Fibroblast of pulmonary artery (primary cell): Measurements from ENCODE around the gene EIF4B.
"Not testable (repeated sequence)": the region's sequence is repeated elsewhere in the genome, so short reads cannot be mapped to it uniquely, and the experiment has no call there.

ENCODE experiments used
- DNase-seq: peaks from one replicate; pipeline ENCODE4 v3.0.0-alpha.2; 2010; ENCODE audit warnings: low read depth
- H3K4me3 ChIP-seq: replicated peaks from 2 replicates; pipeline ENCODE4 v1.5.1; 2011; ENCODE audit warnings: low read depth, mild to moderate bottlenecking, control low read depth, low read length, moderate library complexity
- TF ChIP-seq, protein P1 (sequence below): IDR thresholded peaks from 2 replicates; pipeline ENCODE4 v1.5.1; 2011; ENCODE audit warnings: mild to moderate bottlenecking, control low read depth, low read length, inconsistent platforms; ENCODE audit errors: missing control alignments

The EIF4B gene

DNA sequence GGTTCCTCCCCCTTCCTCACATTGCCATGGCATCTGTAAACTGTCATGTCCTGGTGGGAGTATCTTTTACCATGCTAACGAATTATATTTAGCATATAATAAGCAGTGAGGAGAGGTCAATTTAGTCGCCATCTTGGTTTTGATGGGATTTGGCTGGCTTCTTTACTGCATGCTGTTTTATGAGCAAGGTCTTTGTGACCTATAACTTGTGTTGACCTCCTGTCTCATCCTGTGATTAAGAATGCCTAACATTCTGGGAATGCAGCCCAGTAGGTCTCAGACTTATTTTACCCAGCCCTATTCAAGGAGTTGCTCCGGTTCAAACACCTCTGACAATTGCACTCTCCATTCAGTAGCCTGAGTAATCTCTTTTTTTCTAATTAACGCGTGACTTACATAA, 2.1 kb upstream of the EIF4B start:
- TF ChIP-seq, protein P1, sequence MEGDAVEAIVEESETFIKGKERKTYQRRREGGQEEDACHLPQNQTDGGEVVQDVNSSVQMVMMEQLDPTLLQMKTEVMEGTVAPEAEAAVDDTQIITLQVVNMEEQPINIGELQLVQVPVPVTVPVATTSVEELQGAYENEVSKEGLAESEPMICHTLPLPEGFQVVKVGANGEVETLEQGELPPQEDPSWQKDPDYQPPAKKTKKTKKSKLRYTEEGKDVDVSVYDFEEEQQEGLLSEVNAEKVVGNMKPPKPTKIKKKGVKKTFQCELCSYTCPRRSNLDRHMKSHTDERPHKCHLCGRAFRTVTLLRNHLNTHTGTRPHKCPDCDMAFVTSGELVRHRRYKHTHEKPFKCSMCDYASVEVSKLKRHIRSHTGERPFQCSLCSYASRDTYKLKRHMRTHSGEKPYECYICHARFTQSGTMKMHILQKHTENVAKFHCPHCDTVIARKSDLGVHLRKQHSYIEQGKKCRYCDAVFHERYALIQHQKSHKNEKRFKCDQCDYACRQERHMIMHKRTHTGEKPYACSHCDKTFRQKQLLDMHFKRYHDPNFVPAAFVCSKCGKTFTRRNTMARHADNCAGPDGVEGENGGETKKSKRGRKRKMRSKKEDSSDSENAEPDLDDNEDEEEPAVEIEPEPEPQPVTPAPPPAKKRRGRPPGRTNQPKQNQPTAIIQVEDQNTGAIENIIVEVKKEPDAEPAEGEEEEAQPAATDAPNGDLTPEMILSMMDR = no peak
- DNase-seq = peak; percentile 21
- no peak overlapping the region for H3K4me3 ChIP-seq

DNA sequence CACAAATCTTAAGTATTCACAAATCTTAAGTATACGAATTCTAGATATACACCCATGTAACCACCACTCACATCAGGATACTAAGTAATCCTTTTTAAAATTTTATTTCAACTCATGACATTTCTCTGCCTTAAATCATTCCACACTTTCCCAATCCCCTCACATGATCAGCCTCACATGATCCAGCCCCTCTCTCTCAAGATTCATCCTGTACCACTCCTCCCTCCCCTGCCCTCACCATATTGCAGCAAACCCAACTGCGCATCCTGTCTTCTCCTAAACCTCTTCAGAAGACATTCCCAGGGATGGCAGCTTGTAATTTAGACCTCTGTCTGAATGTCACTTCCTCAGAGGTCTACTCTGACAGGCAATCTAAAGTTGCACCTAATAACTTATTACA, 1.7 kb upstream of the EIF4B start:
- TF ChIP-seq, protein P1 = no peak
- H3K4me3 ChIP-seq = no peak overlapping the region
- peak; percentile 53 for DNase-seq

DNA sequence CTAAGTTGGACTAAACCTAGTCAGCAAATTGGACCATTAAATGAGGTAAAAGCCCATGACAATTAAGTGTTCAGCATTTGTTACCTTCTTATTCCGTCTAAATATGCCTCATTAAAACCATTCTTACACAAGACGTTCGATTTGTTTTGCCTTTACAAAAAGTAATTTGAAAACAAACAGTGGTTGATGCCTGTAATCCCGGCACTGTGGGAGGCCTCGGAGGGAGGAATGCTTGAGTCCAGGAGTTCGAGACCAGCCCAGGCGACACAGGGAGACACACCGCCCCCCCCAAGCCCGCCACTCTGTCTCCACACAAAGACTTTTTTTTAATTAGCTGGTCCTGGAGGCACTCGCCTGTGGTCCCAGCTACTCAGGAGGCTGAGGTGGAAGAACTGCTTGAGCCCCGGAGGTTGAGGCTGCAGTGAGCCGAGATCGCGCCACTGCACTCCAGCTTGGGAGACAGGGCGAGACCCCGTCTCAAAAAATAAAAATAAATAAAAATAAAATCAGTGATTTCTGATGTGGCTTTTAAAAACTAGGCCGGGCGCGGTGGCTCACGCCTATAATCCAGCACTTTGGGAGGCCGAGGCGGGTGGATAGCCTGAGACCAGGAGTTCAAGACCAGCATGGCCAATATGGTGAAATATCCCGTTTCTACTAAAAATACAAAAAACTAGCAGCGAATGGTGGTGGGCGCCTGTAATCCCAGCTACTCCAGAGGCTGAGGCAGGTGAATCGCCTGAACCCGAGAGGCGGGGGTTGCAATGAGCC, 856 bp upstream of the EIF4B start:
- TF ChIP-seq, protein P1 = no peak
- H3K4me3 ChIP-seq = peak overlapping the region; percentile 100
- DNase-seq = no peak

DNA sequence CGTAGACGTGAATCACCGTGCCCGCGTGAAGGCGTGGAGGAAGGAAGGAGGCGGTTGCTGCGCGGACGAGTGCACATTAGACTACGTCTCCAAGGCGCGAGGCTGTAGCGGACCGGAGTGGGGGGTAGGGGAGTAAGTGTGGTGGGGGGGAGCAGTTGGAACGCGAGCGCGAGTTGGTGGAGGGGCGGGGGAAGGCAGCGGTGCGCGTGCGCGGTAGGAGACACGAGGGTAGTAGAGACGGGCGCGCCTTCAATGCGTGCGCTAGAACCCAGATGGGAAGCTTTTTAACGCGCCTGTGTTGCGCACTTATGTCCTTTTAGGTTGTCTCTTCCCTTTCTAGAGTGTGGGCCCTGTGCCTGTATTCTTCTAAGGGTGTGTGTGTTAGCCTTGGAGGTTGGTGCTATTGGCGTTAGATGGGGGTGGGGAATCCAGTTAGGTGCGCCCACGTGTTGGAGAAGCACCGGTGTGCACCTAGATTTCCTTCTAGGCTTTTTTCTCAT, 604 bp downstream of the EIF4B start:
- peak overlapping the region; percentile 100 for H3K4me3 ChIP-seq
- TF ChIP-seq, protein P1 = no peak
- DNase-seq = peak; percentile 67

DNA sequence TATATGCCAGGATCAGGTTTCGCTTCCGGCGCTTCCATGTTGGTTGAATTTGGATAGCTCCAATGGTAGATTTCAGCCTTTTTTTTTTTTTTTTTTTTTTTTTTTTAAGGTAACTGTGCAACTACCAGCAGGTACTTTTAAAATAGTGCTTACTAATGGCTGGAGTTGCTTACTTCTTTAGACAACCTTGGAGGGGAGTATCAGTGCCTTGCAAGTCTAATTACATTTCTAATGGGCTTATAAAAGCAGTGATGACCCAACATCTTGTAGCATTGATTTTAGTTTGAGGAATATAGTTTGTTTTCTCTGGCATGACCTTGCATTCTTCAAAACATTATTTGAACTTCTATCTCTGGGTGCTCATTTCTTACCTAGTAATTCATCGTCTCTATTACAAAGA, 1.1 kb downstream of the EIF4B start:
- peak overlapping the region; percentile 100 for H3K4me3 ChIP-seq
- no peak for DNase-seq
- TF ChIP-seq, protein P1 = no peak

DNA sequence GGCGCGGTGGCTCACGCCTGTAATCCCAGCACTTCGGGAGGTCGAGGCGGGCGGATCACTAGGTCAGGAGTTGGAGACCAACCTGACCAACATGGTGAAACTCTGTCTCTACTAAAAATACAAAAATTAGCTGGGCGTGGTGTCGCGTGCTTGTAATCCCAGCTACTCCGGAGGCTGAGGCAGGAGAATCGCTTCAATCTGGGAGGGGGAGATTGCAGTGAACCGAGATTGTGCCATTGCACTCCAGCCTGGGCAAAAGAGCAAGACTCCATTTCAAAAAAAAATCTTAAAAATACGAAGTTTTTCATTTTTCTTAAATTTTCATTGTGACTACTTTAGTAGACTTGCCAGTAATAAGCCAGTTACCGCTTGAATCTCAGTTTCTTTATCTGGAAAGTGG, 2.5 kb downstream of the EIF4B start:
- DNase-seq = not testable (repeated sequence)
- H3K4me3 ChIP-seq = peak overlapping the region; percentile 100

DNA sequence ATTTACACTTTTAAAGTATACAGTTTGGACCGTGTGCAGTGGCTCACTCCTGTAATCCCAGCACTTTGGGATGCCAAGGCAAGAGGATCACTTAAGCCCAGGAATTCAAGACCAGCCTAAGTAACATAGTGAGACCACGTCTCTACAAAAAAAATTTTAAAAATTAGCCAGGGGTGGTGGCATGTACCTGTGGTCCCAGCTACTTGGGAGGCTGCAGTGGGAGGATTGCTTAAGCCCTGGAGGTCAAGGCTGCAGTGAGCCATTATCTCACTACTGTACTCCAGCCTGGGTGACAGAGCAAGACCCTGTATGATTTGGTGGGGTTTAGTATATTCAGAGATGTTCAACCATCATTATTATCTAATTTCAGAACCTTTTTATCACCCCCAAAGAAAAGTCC, 4.7 kb downstream of the EIF4B start:
- no peak for DNase-seq
- H3K4me3 ChIP-seq = no peak overlapping the region
- TF ChIP-seq, protein P1 = no peak
